Measurements from ENCODE around the gene ELOF1. TPM values are rescaled to one million over a fixed set of nuclear protein-coding genes. Genes with fewer than 3 reads are reported as not detected.
A peak's percentile ranks its signal among the peaks of the same experiment; 100 is the strongest.

Gene ELOF1
- total RNA-seq, 2 experiments from 2014 or later = 41.3 to 45.7 TPM

DNA sequence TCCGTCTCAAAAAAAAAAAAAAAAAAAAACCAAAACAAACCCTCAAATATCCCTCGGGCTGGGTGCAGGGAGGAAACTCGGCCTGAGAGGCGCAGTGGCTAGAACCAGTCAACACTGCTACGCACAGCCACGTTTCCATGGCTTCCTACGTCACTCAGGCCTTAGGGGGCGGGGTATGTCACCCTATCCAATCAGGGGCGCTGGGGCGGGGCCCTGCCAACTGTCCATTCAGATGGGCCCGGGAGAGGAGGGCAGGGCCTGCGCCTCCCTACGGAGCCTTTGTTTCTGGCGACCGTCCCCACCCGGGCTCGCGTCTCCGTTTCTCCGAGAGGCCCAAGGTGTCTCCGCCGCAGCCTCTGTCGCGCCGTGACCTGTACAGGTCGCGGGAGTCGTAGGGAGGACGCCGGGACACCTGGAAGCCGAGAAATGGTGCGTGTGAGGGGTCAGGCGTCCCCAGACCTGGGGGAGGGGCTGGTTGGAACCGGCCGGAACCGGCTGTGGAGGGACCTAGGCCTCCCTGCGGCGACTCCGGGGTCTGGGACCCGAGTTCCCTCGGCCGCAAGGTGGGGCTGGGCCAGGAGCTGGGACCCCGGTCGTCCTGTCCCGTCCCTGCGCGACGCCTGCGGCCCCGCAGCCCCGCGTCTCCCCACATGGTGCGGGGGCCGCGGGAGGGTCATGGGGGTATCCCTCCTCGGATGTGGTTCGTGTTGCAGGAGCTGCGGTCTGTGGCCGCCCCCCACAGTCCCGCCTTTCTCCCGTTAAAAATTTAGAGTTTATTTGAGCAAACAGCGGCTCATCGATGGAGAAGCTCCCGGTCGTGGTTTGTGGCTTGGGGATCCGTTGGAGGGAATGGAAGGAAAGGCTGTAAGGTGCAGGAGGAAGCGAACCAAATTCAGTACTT lies 38.4 kb upstream of the ELOF1 start, which contains the start of gene ZNF627:
TSS of gene ZNF627 (plus strand) at position 282 of the 901 bp plus-strand sequence. CDS start at position 427, 145 bp downstream.
- peak; percentile 100 for DNase-seq
- ATAC-seq = peak; percentile 100
- H3K36me3 Mint-ChIP-seq (ENCODE audit: low read depth) = peaks cover 12% of the 10 kb centered on the region
- TF ChIP-seq, protein P1, sequence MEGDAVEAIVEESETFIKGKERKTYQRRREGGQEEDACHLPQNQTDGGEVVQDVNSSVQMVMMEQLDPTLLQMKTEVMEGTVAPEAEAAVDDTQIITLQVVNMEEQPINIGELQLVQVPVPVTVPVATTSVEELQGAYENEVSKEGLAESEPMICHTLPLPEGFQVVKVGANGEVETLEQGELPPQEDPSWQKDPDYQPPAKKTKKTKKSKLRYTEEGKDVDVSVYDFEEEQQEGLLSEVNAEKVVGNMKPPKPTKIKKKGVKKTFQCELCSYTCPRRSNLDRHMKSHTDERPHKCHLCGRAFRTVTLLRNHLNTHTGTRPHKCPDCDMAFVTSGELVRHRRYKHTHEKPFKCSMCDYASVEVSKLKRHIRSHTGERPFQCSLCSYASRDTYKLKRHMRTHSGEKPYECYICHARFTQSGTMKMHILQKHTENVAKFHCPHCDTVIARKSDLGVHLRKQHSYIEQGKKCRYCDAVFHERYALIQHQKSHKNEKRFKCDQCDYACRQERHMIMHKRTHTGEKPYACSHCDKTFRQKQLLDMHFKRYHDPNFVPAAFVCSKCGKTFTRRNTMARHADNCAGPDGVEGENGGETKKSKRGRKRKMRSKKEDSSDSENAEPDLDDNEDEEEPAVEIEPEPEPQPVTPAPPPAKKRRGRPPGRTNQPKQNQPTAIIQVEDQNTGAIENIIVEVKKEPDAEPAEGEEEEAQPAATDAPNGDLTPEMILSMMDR (IDR thresholded peaks at IDR 0.05) = peak; percentile 5
- H3K4me3 Mint-ChIP-seq = peak within 1 kb of the TSS; percentile 88
- H3K27me3 Mint-ChIP-seq = no peaks in the 10 kb centered on the region
- CTCF ChIA-PET = interaction anchor here (0.9 kb wide), 3 partner anchors 9 to 223 kb away, joined by 3 read pairs; partner anchors contain the start of gene SWSAP1
- H3K4me1 Mint-ChIP-seq (ENCODE audit: low read depth) = peaks cover 30% of the 10 kb centered on the region
- peak within 1 kb of the TSS; percentile 89 for H3K27ac Mint-ChIP-seq
- intact Hi-C loops (cut with micrococcal nuclease) = loop anchor here (5.0 kb wide), 1 partner anchor 70 kb away; the partner anchor contains the start of gene ECSIT
- H3K9me3 Mint-ChIP-seq = no peaks in the 10 kb centered on the region
- POLR2A ChIA-PET = interaction anchor here (0.5 to 1.2 kb wide), 5 partner anchors 15 to 70 kb away, joined by 3 to 6 read pairs (median 3); no protein-coding TSS in a partner anchor

DNA sequence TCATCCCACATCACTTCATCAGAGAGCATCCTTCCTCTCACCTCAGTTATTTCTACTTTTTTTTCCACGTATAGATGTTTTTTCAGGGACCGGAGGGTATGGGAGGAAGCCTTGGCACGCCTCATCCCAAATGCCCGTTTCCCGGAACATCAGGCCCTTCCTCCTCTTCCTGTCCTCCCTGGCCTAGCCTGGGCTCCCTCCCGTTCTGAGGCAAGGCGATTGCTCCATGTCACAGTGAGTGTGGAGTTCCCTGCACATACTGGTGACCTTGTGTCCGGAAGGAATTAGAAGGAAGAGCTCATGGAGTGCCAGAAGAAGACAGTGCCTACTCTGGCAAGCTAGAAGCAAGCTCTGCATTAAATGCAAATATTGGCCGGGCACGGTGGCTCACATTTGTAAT lies 37.1 kb upstream of the ELOF1 start:
- peak overlapping the region; percentile 89 for H3K27ac Mint-ChIP-seq
- no peaks in the 10 kb centered on the region for H3K9me3 Mint-ChIP-seq
- ATAC-seq (no peak), DNase-seq (no peak)
- H3K27me3 Mint-ChIP-seq = no peaks in the 10 kb centered on the region
- POLR2A ChIA-PET = interaction anchor here (0.8 kb wide), 1 partner anchor 60 kb away, joined by 3 read pairs; no protein-coding TSS in a partner anchor
- intact Hi-C loops (cut with micrococcal nuclease) = loop anchor here (5.0 kb wide), 1 partner anchor 69 kb away; the partner anchor contains the start of gene ECSIT
- TF ChIP-seq, protein P1 (IDR thresholded peaks at IDR 0.05) = no peak
- peak overlapping the region; percentile 88 for H3K4me3 Mint-ChIP-seq
- peaks cover 11% of the 10 kb centered on the region for H3K36me3 Mint-ChIP-seq (ENCODE audit: low read depth)
- H3K4me1 Mint-ChIP-seq (ENCODE audit: low read depth) = peaks cover 26% of the 10 kb centered on the region
- CTCF ChIA-PET = no interaction called here

DNA sequence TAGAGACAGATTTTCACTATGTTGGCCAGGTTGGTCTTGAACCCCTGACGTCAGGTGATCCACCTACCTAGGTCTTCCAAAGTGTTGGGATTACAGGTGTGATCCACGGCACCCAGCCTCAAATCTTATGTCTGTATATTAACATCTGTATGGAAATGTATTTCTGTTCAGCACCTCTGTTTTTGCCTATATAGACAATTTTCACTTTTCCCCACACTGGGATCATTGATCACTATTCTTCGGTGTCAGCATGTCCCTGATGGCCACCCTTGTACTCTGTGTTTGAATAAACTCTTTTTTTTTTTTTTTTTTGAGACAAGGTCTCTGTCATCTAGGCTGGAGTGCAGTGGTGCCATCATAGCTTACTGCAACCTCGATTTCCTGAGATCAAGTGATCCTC lies 35.1 kb upstream of the ELOF1 start:
- TF ChIP-seq, protein P1 (IDR thresholded peaks at IDR 0.05) = no peak
- ChIA-PET CTCF (interaction anchor here (1.3 to 2.4 kb wide), 2 partner anchors 32 to 34 kb away, joined by 3 to 7 read pairs; no protein-coding TSS in a partner anchor), POLR2A (interaction anchor here (1.5 kb wide), 1 partner anchor 35 kb away, joined by 3 read pairs; the partner anchor contains the start of gene ELOF1)
- intact Hi-C loops (cut with micrococcal nuclease) = no loop called here
- no peak for DNase-seq
- Mint-ChIP-seq H3K9me3 (no peaks in the 10 kb centered on the region), H3K4me3 (no peak overlapping the region), H3K27me3 (no peaks in the 10 kb centered on the region), H3K4me1 (ENCODE audit: low read depth) (peaks cover 11% of the 10 kb centered on the region), H3K27ac (no peak overlapping the region), H3K36me3 (ENCODE audit: low read depth) (peaks cover 5% of the 10 kb centered on the region)
- no peak for ATAC-seq

DNA sequence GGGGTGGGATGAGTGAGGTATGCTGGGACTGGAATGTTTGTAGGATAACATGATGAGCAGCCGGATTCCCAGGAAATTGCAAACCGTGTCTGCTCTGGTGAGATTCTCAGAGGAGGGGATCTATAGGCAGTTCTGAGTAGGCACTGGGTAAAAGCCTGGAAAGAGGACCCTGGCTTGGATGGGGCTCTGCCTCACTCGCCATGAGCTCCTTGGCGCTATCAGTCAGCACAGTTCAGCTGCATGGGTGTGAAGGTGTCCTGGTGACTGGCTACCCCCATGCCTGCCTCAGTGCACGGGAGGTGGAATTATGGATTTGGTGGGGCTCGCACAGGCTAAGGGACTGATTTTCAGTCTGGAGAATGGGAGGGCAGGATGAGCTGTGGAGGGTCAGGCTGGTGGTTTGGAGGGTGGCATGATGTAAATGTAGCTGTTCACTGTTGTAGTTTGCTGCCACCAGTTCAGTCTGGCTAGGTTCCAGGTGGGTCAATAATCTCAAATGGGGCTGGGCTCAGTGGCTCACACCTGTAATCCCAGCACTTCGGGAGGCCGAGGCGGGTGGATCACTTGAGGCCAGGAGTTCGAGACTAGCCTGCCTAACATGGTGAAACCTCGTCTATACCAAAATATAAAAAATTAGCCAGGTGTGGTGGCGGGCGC lies 29.1 kb upstream of the ELOF1 start:
- intact Hi-C loops (cut with micrococcal nuclease) = loop anchor here (2.0 kb wide), 1 partner anchor 27 kb away; no protein-coding TSS in a partner anchor
- ChIA-PET CTCF (interaction anchor here (0.6 to 4.1 kb wide), 12 partner anchors 9 to 207 kb away, joined by 3 to 39 read pairs (median 4); partner anchors contain the start of genes ELOF1 and ZNF627), POLR2A (interaction anchor here (1.0 to 1.1 kb wide), 2 partner anchors 9 to 29 kb away, joined by 3 to 4 read pairs; partner anchors contain the start of gene ELOF1)
- H3K4me1 Mint-ChIP-seq (ENCODE audit: low read depth) = peaks cover 8% of the 10 kb centered on the region
- H3K36me3 Mint-ChIP-seq (ENCODE audit: low read depth) = no peaks in the 10 kb centered on the region
- H3K27me3 Mint-ChIP-seq = no peaks in the 10 kb centered on the region
- TF ChIP-seq, protein P1 (IDR thresholded peaks at IDR 0.05) = peak; percentile 50
- no peak for ATAC-seq
- H3K4me3 Mint-ChIP-seq = no peak overlapping the region
- no peaks in the 10 kb centered on the region for H3K9me3 Mint-ChIP-seq
- DNase-seq = no peak
- H3K27ac Mint-ChIP-seq = no peak overlapping the region
